HCT116 (cell line): Measurements from ENCODE around the gene LCP1.

Experiments
- CTCF ChIP-seq, 3 experiments: fragments of 200-600 bp in 1 of 3; sonication (generic) in 1 of 3; IDR thresholded peaks in 2 of 3; conservative IDR thresholded peaks in 1 of 3; 2 replicates each; pipeline ENCODE4 v1.5.1; 2012 to 2017; ENCODE audit warnings: low read depth in 2 of 3, low read length in 2 of 3, antibody characterized with exemption in 1 of 3, borderline replicate concordance in 1 of 3, control low read depth in 1 of 3, mild to moderate bottlenecking in 1 of 3, mixed read lengths in 1 of 3, mixed run types in 1 of 3, moderate library complexity in 1 of 3; ENCODE audit not compliant: insufficient read depth in 1 of 3
- ELF1 ChIP-seq: IDR thresholded peaks from 2 replicates; pipeline ENCODE4 v1.6.1; 2012; ENCODE audit warnings: low read depth, borderline replicate concordance
- EZH2 ChIP-seq: fragments of 200-600 bp; sonication (generic); IDR thresholded peaks from 2 replicates; pipeline ENCODE4 v1.6.1; 2017; ENCODE audit warnings: antibody characterized with exemption, mixed run types
- POLR2A ChIP-seq: IDR thresholded peaks from 2 replicates; pipeline ENCODE4 v1.7.0; 2011; ENCODE audit warnings: borderline replicate concordance; ENCODE audit not compliant: insufficient read depth, insufficient read length; ENCODE audit errors: extremely low read depth
- POLR2AphosphoS5 ChIP-seq: IDR thresholded peaks from 2 replicates; pipeline ENCODE4 v1.6.1; 2011; ENCODE audit warnings: mild to moderate bottlenecking, low read depth, low read length, moderate library complexity
- TCF7L2 ChIP-seq: IDR thresholded peaks from 2 replicates; pipeline ENCODE4 v1.7.0; 2011; ENCODE audit warnings: borderline replicate concordance, inconsistent platforms; ENCODE audit not compliant: insufficient read depth, insufficient read length; ENCODE audit errors: extremely low read depth
- ZFX ChIP-seq: fragments of 450-650 bp; IDR thresholded peaks from 2 replicates; pipeline ENCODE4 v1.6.1; 2017

GRCh38 chr13:46111151-46111550, 70.8 kb downstream of the LCP1 start:
- TF ChIP-seq CTCF (IDR thresholded peaks at IDR 0.05 in 2 of 3, conservative IDR thresholded peaks at IDR 0.05 in 1 of 3; ENCODE audit: borderline replicate concordance in 1 of 3, insufficient read depth in 1 of 3, low read depth in 2 of 3, low read length in 2 of 3) (no peak), EZH2 (no peak), TCF7L2 (no peak), POLR2A (no peak), ZFX (no peak), ELF1 (no peak), POLR2AphosphoS5 (no peak)
